Rectal smooth muscle tissue (tissue), 1 donor: Measurements from ENCODE around the gene HNRNPK.

Experiments
- H3K27ac ChIP-seq: one replicate; pipeline ENCODE4 v1.7.0; 2013; ENCODE audit warnings: low read depth, low read length, inconsistent platforms
- H3K27me3 ChIP-seq: one replicate; pipeline ENCODE4 v1.7.0; 2013; ENCODE audit warnings: low read length; ENCODE audit not compliant: control insufficient read depth, insufficient read depth
- H3K36me3 ChIP-seq: one replicate; pipeline ENCODE4 v1.7.0; 2013; ENCODE audit warnings: low read length; ENCODE audit not compliant: control insufficient read depth, insufficient read depth
- H3K4me1 ChIP-seq: one replicate; pipeline ENCODE4 v1.7.0; 2013; ENCODE audit warnings: low read length; ENCODE audit not compliant: control insufficient read depth, insufficient read depth
- H3K4me3 ChIP-seq: one replicate; pipeline ENCODE4 v1.7.0; 2013; ENCODE audit warnings: low read length
- H3K9ac ChIP-seq: one replicate; pipeline ENCODE4 v1.7.0; 2013; ENCODE audit warnings: low read length

Gene HNRNPK

GRCh38 chr9:83940590-83941303 is 39.3 kb downstream of the HNRNPK start:
- Histone ChIP-seq H3K36me3 (peaks cover 14% of the 10 kb centered on the region), H3K4me3 (no peak overlapping the region), H3K27ac (no peak overlapping the region), H3K9ac (no peak overlapping the region), H3K27me3 (no peaks in the 10 kb centered on the region), H3K4me1 (no peaks in the 10 kb centered on the region)

DNA sequence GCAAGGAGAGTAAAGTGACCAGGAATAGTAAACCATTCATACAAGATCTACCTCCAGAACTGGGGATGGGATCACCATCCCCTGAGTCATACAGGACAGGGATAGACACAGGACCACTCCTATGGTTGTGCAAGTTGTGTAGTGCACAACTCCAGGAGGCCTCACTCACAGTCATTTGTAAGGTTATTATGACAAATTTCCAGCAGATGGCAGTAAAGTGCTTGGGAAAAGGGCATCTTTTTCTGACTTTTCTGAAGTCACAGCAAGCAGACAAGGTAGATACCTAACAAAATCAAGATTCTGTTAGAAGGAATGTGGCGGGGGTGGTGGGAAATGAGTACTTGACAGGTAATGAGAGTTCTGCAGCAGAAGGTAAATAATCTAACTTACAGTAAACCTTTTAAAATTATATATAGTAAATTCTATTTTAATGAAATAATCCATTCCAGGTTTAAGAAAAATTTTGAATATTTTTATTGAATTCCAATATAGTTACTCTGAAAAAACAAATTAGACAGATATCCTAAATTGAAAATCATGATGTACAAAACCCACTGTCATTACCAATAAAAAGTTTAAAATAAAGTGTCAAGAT is 42.1 kb downstream of the HNRNPK start:
- H3K27ac ChIP-seq: no peak overlapping the region
- no peak overlapping the region for H3K9ac ChIP-seq
- H3K4me1 ChIP-seq: no peaks in the 10 kb centered on the region
- no peak overlapping the region for H3K4me3 ChIP-seq
- H3K36me3 ChIP-seq: peaks cover 14% of the 10 kb centered on the region
- no peaks in the 10 kb centered on the region for H3K27me3 ChIP-seq

- Histone ChIP-seq H3K4me1 (no peaks in the 10 kb centered on the region), H3K4me3 (no peak overlapping the region), H3K27me3 (no peaks in the 10 kb centered on the region), H3K36me3 (peaks cover 11% of the 10 kb centered on the region), H3K27ac (no peak overlapping the region), H3K9ac (no peak overlapping the region)
Measured at GRCh38 chr9:83936523-83936922, 43.5 kb downstream of the HNRNPK start.

GRCh38 chr9:83935276-83935935 is 44.6 kb downstream of the HNRNPK start:
- H3K4me3 ChIP-seq: no peak overlapping the region
- no peak overlapping the region for H3K27ac ChIP-seq
- no peak overlapping the region for H3K9ac ChIP-seq
- no peaks in the 10 kb centered on the region for H3K4me1 ChIP-seq
- peaks cover 8% of the 10 kb centered on the region for H3K36me3 ChIP-seq
- H3K27me3 ChIP-seq: no peaks in the 10 kb centered on the region

DNA sequence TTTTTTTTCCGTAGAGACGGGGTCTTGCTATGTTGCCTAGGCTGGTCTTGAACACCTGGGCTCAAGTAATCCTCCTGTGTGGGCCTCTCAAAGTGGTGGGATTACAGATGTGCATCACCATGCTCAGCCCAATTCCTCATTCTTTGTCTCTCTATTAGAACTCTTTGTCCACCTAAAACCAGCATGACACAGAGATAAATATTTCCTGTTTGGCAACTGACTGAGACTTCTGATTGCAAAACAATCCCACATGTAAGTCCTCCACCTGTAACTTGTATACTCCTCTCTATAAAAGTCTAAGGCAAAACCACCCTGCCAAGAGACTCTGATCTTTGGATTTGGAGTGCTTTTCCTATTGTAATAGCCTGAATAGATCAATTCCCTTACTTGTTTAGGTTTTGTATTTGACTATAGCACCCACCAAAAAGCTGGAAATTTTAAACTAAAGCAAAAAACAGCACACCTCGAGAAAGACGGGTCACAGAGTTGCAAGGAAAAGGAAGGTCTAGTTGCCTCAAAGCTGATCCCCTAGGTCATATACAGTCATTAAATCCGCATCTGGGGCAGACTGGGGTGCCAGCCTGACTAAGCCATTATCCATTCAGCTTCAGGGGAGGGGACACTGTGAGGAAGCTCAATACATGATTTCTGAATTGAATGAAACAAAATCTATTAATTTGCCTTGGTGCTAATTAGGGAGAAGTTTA is 45.3 kb downstream of the HNRNPK start:
- H3K36me3 ChIP-seq: peaks cover 4% of the 10 kb centered on the region
- no peak overlapping the region for H3K27ac ChIP-seq
- H3K9ac ChIP-seq: no peak overlapping the region
- no peak overlapping the region for H3K4me3 ChIP-seq
- no peaks in the 10 kb centered on the region for H3K27me3 ChIP-seq
- H3K4me1 ChIP-seq: no peaks in the 10 kb centered on the region

DNA sequence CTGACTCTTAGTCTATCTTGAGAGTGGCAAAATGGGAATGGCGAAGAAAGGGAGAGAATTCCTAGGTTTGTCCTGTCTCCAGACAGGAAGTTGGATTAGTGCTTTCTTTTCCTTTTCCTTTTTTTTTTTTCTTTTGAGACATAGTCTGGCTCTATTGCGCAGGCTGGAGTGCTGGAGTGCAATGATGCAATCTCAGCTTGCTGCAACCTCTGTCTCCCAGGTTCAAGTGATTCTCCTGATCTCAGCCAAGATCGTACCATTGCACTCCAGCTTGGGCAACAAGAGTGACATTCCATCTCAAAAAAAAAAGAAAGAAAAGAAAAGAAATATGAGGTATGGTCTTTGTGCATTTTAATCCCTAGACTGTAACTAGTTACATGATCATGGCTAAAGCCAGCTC is 46.2 kb downstream of the HNRNPK start:
- no peak overlapping the region for H3K27ac ChIP-seq

GRCh38 chr9:83932851-83933250 is 47.2 kb downstream of the HNRNPK start:
- Histone ChIP-seq H3K36me3 (no peaks in the 10 kb centered on the region), H3K4me3 (no peak overlapping the region), H3K4me1 (no peaks in the 10 kb centered on the region), H3K27ac (no peak overlapping the region), H3K27me3 (no peaks in the 10 kb centered on the region), H3K9ac (no peak overlapping the region)

More for the DNA sequence above, 46.2 kb downstream of the HNRNPK start:
- H3K9ac ChIP-seq: no peak overlapping the region
- no peak overlapping the region for H3K4me3 ChIP-seq
- H3K36me3 ChIP-seq: peaks cover 2% of the 10 kb centered on the region
- no peaks in the 10 kb centered on the region for H3K27me3 ChIP-seq
- H3K4me1 ChIP-seq: no peaks in the 10 kb centered on the region

DNA sequence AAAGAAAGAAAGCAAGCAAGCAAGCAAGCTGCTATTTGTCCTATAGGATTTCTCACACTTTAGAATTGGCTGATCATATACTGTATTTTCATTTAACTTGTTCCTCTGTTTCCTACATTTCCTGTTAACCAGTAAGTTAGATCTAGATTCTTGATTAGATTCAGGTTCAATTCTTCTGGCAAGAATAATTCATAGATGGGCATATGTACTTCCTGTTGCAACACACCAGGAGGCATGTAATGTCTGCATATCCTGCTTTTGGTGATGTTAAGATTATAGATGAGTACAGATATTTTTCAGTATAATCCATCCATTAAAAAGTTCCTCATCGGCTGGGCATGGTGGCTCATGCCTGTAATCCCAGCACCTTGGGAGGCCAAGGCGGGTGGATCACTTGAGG is 48.0 kb downstream of the HNRNPK start:
- Histone ChIP-seq H3K9ac (no peak overlapping the region), H3K27ac (no peak overlapping the region), H3K4me3 (no peak overlapping the region), H3K36me3 (no peaks in the 10 kb centered on the region), H3K27me3 (no peaks in the 10 kb centered on the region), H3K4me1 (no peaks in the 10 kb centered on the region)

DNA sequence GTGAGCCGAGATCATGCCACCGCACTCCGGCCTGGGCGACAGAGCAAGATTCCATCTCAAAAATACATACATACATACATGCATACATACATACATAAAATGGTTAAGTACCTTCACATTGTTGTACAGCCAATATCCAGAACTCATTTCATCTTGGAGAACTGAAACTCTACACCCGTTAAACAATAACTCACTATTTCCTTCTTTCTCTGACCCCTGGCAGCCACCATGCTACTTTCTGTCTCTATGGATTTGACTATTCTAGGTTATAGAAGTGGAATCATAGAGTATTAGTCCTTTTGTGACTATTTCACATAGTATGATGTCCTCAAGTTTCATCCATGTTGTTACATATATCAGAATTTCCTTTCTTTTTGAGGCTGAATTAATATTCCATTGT is 49.1 kb downstream of the HNRNPK start:
- no peak overlapping the region for H3K27ac ChIP-seq
- no peak overlapping the region for H3K4me3 ChIP-seq
- no peak overlapping the region for H3K9ac ChIP-seq
- no peaks in the 10 kb centered on the region for H3K36me3 ChIP-seq
- H3K4me1 ChIP-seq: no peaks in the 10 kb centered on the region
- H3K27me3 ChIP-seq: no peaks in the 10 kb centered on the region

- Histone ChIP-seq H3K4me1 (no peaks in the 10 kb centered on the region), H3K36me3 (no peaks in the 10 kb centered on the region), H3K4me3 (no peak overlapping the region), H3K9ac (no peak overlapping the region), H3K27ac (no peak overlapping the region), H3K27me3 (no peaks in the 10 kb centered on the region)
Measured at GRCh38 chr9:83927591-83927990, 52.4 kb downstream of the HNRNPK start.

DNA sequence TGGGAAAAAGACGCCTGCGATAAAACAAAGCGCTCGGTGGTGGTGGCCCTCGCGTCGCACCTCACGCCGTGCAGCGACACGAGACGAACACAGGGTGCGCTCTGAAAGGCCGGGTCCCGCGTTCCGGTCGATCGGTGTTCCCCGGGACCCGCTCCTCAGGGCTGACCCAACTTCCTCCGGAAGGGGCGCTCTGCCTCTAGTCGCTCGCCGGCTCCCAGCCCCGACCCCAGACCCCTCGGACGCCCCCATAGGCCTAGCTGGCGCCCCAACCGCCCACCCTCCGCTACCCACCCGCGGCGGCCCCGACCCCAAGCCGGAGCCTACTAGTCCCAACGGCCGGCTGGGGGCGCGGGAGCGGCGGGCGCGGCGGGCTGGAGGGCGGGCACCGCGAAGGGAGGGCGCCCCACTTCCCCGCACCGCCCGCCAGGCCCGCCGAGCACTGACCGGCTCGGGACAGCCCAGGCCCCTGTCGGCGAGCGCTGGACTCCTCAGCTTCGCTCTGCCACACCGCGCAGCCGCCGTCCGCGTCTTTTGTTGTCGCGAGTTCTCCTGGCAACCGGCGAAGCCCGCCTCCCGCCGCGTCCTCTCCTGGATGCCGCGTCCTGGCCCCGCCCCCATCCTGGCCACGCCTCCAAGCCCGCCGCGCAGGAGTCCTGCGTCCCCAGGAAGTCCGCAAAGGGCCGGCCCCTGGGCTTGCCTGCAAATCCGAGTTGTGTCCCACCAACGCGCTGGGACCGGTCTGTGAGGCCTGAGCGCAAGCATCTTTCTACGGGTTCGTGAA is 58.9 kb downstream of the HNRNPK start, which contains the start of gene KIF27:
KIF27 (minus strand) TSS at position 506 of the 781 bp plus-strand sequence. CDS start 5,841 bp downstream, outside the sequence.
- Histone ChIP-seq H3K4me1 (peaks cover 7% of the 10 kb centered on the region), H3K27ac (peak within 1 kb of the TSS; percentile 91), H3K27me3 (no peaks in the 10 kb centered on the region), H3K36me3 (no peaks in the 10 kb centered on the region), H3K4me3 (peak within 1 kb of the TSS; percentile 76), H3K9ac (peak within 1 kb of the TSS; percentile 21)
